Stimulated activated CD4-positive, alpha-beta T cell treated with anti-CD3 and anti-CD28 coated beads, Interleukin-12 subunit alpha, Interleukin-12 subunit beta, amount 100 ng/mL, for 48 hours (primary cell): ENCODE data around the gene UBR4.
A peak's percentile ranks its signal among the peaks of the same experiment; 100 is the strongest.

Experiments
- DNase-seq, 3 donors: peaks; one replicate each; pipeline ENCODE4 v3.0.0-alpha.2; 2020; ENCODE audit warnings: low read depth in 2 of 3, low spot score in 1 of 3

The UBR4 gene

DNA sequence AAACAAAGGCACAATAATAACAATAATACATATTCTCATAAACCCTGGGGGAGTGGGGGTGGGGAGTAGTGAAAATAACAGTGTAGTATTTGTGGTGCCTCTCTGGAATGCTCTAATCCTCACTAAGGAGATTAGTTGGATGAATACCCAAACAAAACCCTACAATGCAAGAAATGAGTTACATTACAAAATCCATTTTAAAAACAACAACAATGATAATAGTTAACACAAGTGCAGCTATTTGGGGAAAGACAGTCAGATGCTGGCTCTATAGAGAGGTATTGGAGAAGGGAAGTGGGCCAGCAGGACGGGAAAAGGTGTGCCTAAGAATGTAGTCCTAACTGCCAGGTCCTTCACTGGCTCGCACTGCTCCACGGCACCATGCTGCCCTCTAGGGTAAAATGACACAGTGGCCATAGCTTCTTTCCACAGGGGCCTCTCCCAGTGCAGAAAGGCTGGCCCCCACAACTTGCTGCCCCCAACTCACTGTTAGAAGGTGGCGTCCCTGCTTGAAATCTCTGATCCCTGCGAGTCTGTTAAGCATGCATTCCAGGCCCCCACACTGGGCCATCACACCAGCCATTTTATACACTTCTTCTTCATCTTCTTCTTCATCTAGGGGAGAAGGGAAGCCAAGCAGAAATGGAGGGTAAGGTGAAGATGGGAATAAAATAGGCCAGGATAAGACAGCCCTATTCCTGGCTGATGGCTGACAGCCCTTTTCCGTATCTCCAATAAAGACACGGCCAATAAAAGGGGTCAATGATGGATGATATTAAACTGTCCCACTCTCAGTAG lies 113.8 kb downstream of the UBR4 start:
- no peak for DNase-seq

DNA sequence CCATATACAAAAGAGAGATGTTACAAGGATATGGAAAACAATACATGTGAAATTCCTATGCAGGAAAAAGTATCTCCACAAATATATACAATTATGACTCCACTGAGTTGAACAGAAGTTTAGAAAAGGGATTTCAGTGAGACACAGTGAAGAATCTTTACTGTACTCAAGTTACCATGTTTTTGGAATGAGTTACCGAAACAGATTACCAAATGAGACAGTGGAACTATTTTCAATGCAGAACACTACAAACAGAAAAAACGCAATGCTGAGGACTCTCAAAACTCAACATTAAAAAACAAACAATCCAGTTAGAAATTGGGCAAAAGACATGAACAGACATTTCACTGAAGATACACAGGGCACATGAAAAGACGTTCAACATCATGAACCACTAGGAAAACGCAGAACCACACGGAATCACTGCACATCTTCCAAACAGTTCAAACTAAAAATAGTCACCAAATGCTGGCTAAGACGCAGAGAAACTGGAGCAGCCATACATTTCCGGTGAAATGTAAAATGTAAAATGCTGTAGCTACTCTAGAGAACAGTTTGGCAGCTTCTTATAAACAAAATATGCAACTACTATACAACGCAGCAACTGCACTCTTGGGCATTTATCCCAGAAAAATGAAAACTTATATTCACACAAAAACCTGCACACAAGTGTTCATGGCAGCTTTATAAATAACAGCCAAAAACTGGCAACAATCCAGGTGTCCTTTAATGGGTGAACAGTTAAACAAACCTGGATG lies 118.7 kb downstream of the UBR4 start:
- no peak for DNase-seq

DNA sequence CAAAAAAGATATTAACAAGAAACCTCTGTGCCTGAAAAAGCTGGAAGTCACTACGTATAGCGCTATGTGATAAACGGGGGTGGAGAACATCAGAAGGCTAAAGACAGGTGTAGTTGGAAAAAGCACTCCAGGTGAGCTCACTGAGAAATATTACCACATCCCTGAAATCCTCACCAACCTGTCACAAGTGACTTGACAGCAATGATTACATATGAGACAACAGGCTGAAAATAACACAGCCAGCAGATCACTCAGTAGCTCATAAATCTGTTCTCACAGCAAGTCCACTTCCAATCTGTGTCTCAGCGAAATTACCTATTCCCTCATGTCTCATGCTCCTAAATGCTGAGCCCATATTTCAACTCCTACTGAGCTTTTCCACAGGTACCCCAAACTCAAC lies 120.5 kb downstream of the UBR4 start:
- DNase-seq, result no peak

DNA sequence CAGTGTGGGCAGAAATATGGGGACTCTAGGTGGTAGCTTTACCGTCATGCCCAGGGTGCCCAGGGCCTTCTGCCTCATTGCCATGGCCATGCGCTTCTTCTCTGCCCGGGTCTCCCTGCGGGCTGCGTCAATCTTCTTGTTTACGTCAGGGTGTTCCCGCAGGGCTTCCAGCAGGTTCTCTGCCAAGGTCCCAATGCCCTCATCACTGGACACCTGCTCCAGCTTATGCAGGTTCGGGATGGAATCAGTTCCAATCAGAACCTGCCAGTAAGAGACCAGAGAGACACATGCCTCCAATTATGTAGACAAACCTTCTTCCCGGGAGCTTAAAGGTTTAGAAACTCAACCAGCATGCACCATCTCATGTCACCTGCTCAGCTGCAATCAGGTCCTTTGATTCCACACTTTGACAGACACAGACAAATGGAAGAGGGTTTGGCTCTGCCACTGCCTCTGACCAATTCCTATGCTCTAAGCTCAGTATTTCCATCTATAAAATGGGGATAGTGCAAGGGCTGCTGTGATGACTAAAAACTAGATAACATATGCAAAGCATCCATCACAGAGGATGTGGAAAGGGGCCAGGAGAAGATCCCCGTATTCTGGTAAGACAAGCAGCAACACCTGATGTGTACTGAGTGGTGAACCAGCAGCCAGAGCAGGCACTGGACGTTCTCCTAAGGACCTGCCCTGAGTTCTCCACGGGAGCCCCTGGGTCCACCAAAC lies 121.2 kb downstream of the UBR4 start:
- DNase-seq, result no peak

DNA sequence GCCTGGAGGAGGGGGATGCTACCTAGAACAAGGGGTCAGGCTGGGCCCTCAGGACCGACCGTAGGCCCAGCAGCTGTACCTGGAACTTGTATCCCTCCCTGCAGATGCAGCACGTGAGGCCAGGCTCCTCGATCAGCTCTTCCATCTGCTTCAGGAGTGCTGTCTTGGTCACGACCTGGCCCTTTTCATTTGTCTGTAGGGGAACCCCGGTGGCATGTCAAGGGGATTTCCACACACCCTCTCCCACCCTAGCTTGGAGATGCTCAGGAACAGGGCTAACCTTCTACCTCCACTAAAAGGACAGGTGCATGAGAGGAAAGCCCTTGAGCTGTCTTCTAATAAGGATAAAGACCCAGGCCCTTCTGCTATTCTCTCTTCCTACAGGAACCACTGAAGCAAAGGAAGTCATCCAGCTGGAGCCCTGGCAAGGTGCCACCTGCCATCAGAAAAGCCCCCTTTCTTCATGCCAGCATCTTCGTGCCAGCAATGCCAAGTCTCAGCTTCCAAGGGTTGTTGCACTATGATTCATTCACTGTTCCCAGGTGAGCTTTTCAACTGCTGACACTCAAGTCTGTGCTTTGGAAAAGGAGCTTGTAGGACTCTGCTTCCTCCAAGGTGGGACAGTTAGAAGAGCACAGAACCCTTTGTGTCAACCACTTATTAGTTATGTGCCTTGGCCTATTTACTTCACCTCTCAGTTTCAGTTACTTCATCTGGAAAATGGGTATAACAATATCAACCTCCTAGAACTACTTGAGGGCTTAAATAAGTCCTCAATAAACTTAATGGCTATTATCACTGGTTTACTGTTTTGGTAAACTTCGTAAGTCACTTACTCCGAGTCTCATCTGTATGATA lies 122.1 kb downstream of the UBR4 start:
- no peak for DNase-seq

DNA sequence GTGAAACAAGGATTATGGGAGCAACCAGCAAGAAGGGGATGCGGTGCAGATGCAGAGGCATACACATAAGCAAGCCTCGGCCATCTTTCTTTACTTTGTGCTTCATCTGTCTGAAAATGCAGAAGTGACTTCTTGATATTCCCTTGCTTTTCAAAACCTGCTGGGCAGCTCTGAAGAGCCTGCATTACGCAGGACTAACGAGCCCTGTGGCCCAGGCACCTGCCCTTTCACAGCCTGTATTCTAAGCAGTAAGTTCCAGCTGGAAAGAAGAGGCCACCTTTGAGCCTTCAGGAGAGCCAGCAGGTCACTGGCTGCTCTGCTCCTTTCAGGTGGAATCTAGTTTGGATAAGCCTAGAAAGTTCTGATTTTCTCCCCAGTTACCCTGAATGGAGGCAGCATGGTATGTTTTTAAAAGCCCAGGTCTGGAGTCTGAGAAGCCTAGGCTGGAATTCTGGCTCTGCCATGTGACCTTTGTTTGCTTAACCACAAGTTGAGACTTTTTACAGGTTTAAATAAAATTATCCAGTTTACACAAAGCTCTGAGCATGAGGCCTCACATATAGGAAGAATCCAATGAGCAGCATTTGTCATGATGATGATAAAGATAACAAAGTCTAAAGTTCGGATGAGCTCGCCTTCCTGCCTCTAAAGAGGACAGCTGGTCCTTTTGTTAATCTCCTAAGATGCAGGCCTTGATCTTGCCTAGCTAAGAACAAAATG lies 122.9 kb downstream of the UBR4 start:
- no peak for DNase-seq

DNA sequence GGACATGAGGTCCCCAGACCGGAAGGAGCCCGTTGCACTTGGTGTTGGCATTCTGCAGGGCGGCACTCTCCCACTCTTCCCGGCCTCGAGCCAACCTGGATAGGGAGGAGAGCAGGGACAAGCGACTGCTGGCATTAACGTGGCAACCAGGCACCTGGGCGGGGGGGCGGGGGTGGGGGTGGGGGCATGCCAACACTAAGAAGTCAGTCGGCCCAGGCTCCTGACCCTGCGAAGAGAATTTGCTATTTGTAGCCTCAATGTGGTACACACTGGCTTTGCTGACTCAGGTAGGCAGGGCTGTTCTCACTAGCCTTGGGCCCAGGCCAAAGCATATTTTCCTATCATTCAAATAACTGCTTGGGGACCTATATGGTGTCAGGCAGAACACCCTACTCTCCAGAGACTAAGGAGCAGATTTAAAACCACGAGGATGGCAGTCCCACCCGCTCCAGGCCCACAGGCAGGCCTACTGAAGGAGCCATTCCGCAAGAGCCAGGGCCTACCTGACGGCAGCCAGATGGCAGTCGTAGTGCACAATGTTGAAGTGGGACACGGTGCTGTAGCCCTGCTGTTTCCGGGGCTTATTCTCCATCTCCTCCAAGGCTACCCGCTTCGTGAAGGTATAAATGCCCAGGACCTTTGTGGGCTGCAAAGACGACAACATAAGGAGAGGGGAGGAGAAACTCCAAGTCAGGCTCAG lies 123.7 kb downstream of the UBR4 start:
- no peak for DNase-seq

DNA sequence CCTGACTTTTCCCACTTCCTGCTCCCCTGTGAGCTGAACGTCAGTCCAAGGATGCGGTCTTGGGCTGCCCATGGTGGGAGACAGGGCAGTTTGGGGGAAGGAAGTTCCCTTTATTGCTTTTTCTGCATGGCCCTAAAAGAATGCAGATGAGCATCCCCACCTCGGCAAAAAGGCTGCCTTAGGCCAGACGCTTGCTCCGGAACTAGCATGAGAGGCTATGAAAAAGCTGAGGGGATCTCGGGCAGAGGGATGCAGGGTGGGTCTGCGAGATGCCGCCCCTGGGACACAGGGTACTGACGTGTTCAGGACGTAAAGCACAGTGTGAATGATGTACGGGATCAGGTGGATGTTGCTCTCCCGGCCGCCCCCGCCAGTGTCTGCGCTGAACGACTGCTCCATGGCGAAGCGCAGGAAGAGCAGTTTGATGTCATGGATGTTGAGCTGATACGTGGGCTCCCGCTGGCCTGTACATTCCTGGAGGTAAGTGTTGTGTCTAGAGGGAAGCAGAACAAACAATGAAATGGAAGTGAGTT lies 125.8 kb downstream of the UBR4 start:
- no peak for DNase-seq

DNA sequence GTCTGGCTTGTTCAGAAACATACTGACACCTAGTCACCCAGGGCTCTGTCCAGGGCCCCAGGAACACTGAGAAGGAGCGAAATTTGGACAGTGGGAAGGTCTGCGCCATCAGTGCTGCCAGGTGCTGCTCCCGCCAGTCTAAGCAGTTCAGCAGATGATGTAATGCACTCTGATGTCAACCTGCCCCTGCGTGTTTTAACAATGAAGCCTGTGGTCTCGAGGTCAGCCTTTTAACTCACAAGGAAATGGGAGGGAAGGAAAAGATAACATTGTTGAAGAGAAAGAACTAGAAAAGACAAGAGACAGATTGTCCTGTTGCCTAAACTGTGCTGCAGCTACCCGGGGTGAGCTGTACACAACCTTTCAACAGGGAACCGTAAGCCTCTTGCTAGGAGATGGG lies 127.0 kb downstream of the UBR4 start:
- DNase-seq, result no peak

DNA sequence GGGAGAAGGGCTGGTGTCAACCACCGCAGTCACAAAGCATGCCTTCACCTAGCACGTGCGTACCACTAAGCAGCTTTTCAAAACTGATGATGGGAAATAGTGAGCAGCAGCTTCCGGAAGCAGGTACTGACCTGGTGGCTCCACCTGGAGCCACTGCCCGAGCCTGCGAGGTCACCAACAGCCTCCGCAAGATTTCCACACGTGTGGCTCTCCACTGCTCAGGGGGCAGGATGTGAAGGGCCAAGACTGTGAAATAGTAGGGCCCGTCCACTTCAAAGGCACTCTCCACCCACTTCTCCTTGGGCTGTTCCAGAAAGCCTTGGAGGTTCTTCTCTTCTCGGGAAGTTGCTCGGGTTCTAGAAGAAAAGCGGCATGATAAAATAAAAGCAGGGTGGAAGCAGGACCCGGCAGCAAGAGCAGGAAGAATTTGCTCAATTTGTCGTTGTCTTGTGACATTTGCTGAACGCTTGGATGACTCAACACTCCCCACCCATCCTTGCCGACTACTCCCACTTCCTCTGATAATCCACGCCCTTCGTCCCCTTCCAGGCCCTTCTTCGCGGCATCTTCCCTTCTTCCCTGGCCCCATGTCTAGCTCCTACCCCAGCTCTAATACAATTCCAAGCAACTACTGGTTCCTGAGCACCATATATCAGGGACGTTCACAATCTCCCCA lies 128.7 kb downstream of the UBR4 start:
- DNase-seq, result no peak

DNA sequence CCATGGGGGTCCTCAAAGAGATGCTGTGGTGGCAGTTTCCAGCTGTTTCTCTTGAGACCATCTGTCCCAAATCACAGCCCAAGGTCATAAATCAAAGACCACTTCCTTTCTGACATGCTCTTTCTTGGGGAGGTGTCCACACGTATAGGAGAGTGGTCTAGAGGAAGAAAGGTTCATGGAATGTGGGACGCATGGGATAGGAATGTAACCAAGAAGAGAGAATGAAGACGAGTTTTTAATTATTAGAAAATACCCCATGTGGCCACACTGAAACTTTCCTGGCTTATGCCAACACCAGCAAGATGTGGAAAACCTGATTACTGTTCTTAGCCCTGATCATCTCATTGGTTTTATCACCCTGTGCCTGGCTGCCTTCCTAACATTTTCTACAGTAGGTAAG lies 129.3 kb downstream of the UBR4 start:
- no peak for DNase-seq

DNA sequence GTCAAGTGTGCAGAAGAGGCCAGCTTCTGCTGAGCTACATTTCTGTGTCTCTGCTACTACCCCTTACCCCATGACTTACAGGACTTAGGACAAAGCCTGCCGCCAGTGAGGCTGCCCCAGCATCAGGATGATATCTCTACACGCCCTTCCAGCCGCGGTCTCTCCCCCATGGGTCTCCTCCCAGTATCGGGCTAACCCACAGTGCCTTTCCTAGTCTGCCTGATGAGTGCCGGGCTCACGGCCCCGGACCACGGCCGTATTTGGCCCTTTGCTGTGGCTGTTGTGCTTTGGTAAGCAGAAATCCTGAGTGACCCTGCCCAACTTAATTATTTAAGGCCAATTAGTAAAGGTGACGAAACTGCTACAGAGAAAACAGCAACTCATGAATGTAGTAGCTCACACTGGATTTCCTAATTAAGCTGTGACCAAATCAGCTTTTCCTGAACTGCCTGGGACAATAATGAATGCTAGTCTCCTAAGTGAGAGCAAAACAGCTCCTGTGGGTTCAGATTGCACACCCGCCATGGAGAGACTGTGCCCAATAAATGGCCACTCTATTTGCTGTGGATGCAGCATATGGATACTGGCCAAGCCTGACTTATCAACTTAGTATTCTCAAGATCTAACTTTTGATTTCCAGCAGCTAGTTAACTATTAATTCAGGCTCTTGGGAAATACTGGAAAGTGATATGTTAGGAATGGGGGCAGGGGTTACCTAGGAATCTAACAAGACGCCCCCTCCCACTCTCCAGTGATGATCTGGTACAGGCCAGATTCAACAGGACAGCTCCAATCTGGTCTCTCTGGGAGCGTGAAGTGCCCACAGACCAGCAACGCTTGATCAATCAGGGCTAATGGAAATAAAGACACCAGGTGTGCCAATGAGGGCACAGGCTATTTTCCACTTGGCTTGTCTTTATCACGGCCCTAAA lies 130.3 kb downstream of the UBR4 start:
- no peak for DNase-seq

DNA sequence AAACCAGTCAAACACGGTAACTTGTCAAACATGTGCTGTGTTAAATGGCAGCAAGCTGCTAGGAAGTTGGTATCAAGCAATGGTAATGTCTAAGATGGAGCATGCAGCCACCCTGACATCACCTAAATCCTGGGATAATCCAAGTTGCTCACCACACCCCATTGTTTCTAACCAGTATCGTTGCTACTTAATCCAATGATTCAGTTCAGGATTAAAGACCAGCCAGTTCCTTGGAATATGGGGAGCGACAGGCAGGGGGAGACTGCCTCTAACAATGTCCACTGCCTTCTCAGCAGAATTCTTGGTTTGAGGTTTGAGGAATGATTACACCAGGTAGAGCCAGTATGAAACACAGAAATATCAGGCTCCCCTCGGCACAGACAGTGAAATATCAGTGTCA lies 131.5 kb downstream of the UBR4 start:
- no peak for DNase-seq

DNA sequence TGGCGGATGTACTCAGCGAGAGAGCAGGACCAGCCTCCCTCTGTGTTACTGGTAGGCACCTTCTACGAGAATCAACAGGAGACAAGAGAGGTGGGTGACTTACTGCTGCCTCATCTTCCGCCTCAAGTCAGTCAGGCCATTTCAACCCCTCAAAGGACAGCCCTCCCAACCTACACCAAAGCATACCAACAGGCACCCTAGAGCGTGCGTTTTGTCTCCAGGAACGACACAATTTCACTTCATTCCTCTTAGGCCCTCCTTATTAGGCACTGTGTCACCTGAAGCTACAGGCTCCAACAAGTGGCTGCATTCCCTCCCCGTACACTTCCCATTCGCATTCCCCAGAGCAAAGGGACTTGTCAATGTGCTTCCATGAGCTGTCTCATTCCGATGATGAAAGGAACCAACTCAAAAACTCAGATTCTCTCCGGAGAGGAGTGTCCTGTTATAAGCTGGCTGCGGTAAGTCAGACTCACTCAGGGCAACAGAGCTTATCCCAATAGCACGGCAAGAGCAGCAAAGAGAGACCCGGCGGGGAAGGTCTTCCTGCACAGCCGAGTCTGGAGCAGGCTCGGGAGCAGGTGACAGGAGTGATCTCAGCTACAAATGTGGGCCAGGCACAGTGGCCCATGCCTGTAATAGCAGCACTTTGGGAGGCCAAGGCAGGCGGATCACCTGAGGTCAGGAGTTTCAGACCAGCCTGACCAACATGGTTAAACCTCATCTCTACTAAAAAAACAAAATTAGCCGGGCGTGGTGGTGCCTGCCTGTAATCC lies 133.0 kb downstream of the UBR4 start:
- no peak for DNase-seq

DNA sequence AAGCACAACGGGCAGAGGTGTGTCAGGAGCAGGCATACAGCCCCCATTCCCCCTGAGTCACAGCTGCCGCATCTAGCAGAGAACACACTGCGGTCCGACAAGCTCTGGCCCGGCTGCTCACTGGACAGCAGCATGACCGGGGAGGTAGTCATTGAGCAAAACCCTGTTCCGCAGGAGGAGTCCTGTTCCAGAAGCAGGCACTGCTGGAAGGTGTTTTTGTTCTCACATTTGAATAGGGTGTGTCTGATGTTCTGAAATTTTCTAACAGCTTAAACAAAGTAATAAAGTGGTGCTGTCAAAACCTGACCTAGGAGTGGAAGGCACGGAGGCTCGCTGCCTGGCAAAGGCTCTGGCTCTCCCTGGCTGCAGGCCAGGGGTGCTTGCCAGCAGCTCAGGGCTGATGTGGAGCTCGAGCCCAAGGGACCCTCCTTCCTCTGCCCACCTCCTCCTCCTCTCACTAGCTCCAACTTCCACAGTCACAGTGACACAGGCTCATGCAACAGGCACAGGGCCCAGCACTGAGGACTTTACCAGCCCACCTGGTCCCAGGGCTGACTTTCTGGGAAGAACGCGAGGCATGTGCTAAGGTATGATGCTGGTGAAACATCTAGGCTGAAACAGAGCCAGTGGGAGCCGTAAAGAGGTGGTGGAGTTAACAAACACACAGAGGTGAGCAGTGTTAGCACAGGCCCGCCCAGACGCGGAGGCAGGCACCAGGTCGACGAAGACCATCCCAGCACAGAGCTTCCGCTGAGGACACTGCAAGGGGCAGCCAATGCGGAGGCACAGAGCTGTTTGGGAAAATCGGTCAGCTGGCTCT lies 135.0 kb downstream of the UBR4 start:
- DNase-seq, result no peak

DNA sequence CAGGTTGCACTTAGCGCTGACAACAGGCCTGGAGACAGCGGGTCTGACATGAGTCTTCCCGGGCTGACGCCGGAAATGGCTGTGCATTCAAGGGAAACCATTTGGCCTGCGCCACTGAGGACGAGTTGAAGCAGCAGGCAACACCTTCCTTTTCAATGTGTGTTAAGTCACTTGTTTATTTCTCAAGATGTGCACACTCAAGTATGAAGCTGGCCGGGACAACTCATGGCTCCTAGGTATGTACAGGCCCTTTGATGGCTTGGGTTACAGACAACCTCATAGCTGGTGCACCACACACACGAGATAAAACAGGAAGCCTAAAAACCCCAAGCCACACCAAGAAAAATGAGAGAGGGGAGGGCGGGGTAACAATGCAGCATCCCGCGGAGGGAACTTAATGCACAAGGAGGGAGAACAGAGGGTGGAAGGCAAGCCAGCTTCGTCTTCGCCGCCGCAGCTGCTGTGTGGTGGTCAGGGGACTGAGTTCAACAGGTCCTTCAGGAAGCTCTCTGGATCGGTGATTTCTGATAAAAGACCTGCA lies 135.6 kb downstream of the UBR4 start:
- peak in 2 of 3 donors; percentile 20 to 42 for DNase-seq
